Esophagus muscularis mucosa (tissue), 4 donors: ENCODE data around the gene NPLOC4.

Experiments
- CTCF ChIP-seq, 3 experiments: fragments of 200-600 bp in 2 of 3; fragments of 450-650 bp in 1 of 3; sonication (generic) in 2 of 3; IDR thresholded peaks; one replicate each; pipeline ENCODE4 v1.5.1; 2017 to 2019; ENCODE audit warnings: antibody characterized with exemption in 3 of 3, mild to moderate bottlenecking in 2 of 3, moderate library complexity in 1 of 3
- EP300 ChIP-seq: sonication (generic); formaldehyde crosslinking; IDR thresholded peaks from one replicate; pipeline ENCODE4 v1.6.1; 2017; ENCODE audit warnings: antibody characterized with exemption
- POLR2A ChIP-seq: fragments of 450-650 bp; IDR thresholded peaks from one replicate; pipeline ENCODE4 v1.6.1; 2017; ENCODE audit warnings: antibody characterized with exemption, moderate library complexity, mild to moderate bottlenecking, low read depth

DNA sequence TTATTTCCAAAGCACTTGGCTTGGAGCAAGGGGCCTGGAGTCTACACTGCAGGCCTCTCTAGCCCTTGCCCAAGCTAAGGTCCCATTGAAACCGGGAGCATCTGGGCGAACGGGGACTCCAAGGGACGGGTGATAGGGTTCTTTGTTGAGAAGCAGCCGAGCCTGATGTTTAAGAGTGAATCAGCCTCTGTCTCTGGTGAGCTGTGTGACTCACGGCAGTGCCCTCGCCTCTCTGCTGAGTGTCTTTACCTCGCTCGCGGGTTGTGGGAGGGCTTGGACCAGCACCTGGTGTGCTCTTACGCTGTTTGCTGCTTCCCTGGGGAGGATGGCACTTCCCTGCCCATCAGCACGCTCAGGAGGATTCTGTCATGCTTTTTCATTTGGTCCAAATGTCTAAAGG, 48.2 kb upstream of the NPLOC4 start:
- TF ChIP-seq CTCF (IDR thresholded peaks at IDR 0.05) (no peak), POLR2A (no peak), EP300 (no peak)
